WTC11 (cell line): ENCODE measurements around the gene RIPOR3. TPM values are rescaled to one million over a fixed set of nuclear protein-coding genes. Genes with fewer than 3 reads are reported as not detected.
"Not testable (repeated sequence)": the region's sequence is repeated elsewhere in the genome, so short reads cannot be mapped to it uniquely, and the experiment has no call there.

Experiments used
- ATAC-seq: fragments of 200-7000 bp; cut with Tn5 transposase; 2 replicates; pipeline ENCODE4 v1.10.0; 2021; ENCODE audit warnings: mild to moderate bottlenecking, moderate library complexity
- CTCF ChIA-PET: fragments of 300-600 bp; sonication (Branson Sonifier 250); formaldehyde crosslinking; loops from one replicate; lab custom pipeline; 2021; ENCODE audit warnings: antibody characterized with exemption; lab: Charles Lee
- POLR2A ChIA-PET: fragments of 350-600 bp; sonication (Branson Sonifier 250); formaldehyde crosslinking; loops from one replicate; lab custom pipeline; 2021; ENCODE audit warnings: antibody characterized with exemption; lab: Charles Lee
- DNase-seq: peaks from one replicate; pipeline ENCODE4 v3.0.0; 2021; ENCODE audit warnings: low spot score
- H3K27ac Mint-ChIP-seq: 2 replicates; pipeline ENCODE4 v1.8.0; 2021; ENCODE audit warnings: mixed read lengths
- H3K27me3 Mint-ChIP-seq: 2 replicates; pipeline ENCODE4 v1.8.0; 2021; ENCODE audit warnings: low read depth, mild to moderate bottlenecking, moderate library complexity, mixed read lengths
- H3K36me3 Mint-ChIP-seq: 2 replicates; pipeline ENCODE4 v1.8.0; 2021; ENCODE audit warnings: mixed read lengths
- H3K4me1 Mint-ChIP-seq: 2 replicates; pipeline ENCODE4 v1.8.0; 2022; ENCODE audit warnings: mixed read lengths
- H3K4me3 Mint-ChIP-seq: 2 replicates; pipeline ENCODE4 v1.8.0; 2021; ENCODE audit warnings: mild to moderate bottlenecking, moderate library complexity, mixed read lengths
- H3K9me3 Mint-ChIP-seq: 2 replicates; pipeline ENCODE4 v1.8.0; 2021; ENCODE audit warnings: mixed read lengths
- ATF3 ChIP-seq: sonication (generic); formaldehyde crosslinking; conservative IDR thresholded peaks from 2 replicates; pipeline ENCODE4 v1.8.1; 2022; ENCODE audit warnings: mild to moderate bottlenecking, missing genetic modification reagents
- ATF6 ChIP-seq: sonication (generic); formaldehyde crosslinking; IDR thresholded peaks from 2 replicates; pipeline ENCODE4 v1.8.1; 2023; ENCODE audit warnings: mild to moderate bottlenecking, missing genetic modification reagents
- CDX4 ChIP-seq: fragments of 250-450 bp; sonication (Bioruptor Pico); IDR thresholded peaks from 2 replicates; pipeline ENCODE4 v1.9.0; 2021; ENCODE audit warnings: moderate library complexity, mild to moderate bottlenecking, inconsistent platforms, borderline replicate concordance
- CREB1 ChIP-seq: sonication (generic); formaldehyde crosslinking; IDR thresholded peaks from 2 replicates; pipeline ENCODE4 v1.8.0; 2023; ENCODE audit warnings: mild to moderate bottlenecking, missing genetic modification reagents
- FOXJ3 ChIP-seq: sonication (generic); formaldehyde crosslinking; IDR thresholded peaks from 2 replicates; pipeline ENCODE4 v1.9.0; 2021; ENCODE audit warnings: missing genetic modification reagents, mild to moderate bottlenecking, borderline replicate concordance
- FOXP1 ChIP-seq: sonication (generic); formaldehyde crosslinking; IDR thresholded peaks from 2 replicates; pipeline ENCODE4 v1.8.0; 2022; ENCODE audit warnings: missing genetic modification reagents, mild to moderate bottlenecking, moderate library complexity, borderline replicate concordance
- JUN ChIP-seq: sonication (generic); formaldehyde crosslinking; IDR thresholded peaks from 2 replicates; pipeline ENCODE4 v1.8.0; 2023; ENCODE audit warnings: mild to moderate bottlenecking, missing genetic modification reagents
- MAX ChIP-seq: sonication (generic); formaldehyde crosslinking; IDR thresholded peaks from 2 replicates; pipeline ENCODE4 v1.8.0; 2022; ENCODE audit warnings: mild to moderate bottlenecking, missing genetic modification reagents
- NR3C1 ChIP-seq: sonication (generic); formaldehyde crosslinking; conservative IDR thresholded peaks from 2 replicates; pipeline ENCODE4 v1.8.1; 2023; ENCODE audit warnings: low read depth, mild to moderate bottlenecking, missing genetic modification reagents
- SMAD3 ChIP-seq: sonication (generic); formaldehyde crosslinking; IDR thresholded peaks from 2 replicates; pipeline ENCODE4 v1.8.0; 2022; ENCODE audit warnings: missing genetic modification reagents, mild to moderate bottlenecking, borderline replicate concordance
- SP1 ChIP-seq: sonication (generic); formaldehyde crosslinking; conservative IDR thresholded peaks from 2 replicates; pipeline ENCODE4 v1.8.1; 2022; ENCODE audit warnings: missing genetic modification reagents
- USF1 ChIP-seq: sonication (generic); formaldehyde crosslinking; IDR thresholded peaks from 2 replicates; pipeline ENCODE4 v1.8.0; 2022; ENCODE audit warnings: mild to moderate bottlenecking, missing genetic modification reagents
- ZNF232 ChIP-seq: sonication (generic); formaldehyde crosslinking; IDR thresholded peaks from 2 replicates; pipeline ENCODE4 v1.8.0; 2022; ENCODE audit warnings: mild to moderate bottlenecking, missing genetic modification reagents
- ZNF396 ChIP-seq: fragments of 250-450 bp; sonication (Bioruptor Pico); IDR thresholded peaks from 2 replicates; pipeline ENCODE4 v1.8.0; 2021; ENCODE audit warnings: mild to moderate bottlenecking, moderate library complexity, borderline replicate concordance
- ZNF416 ChIP-seq: fragments of 250-450 bp; sonication (Bioruptor Pico); IDR thresholded peaks from 2 replicates; pipeline ENCODE4 v1.9.0; 2021; ENCODE audit warnings: mild to moderate bottlenecking, inconsistent platforms
- ZNF423 ChIP-seq: fragments of 250-450 bp; sonication (Bioruptor Pico); IDR thresholded peaks from 2 replicates; pipeline ENCODE4 v2.1.2; 2022; ENCODE audit warnings: mild to moderate bottlenecking, moderate library complexity
- ZNF532 ChIP-seq: fragments of 250-450 bp; sonication (Bioruptor Pico); IDR thresholded peaks from 2 replicates; pipeline ENCODE4 v1.9.0; 2021; ENCODE audit warnings: mild to moderate bottlenecking, borderline replicate concordance
- total RNA-seq: library from RNA; stranded (reverse); gene quantifications from 3 replicates; pipeline ENCODE4 v1.2.3, GENCODE V29; 2021

The RIPOR3 gene
- total RNA-seq, 1 experiment from 2014 or later = 6.5 TPM

- H3K36me3 Mint-ChIP-seq = peaks cover 18% of the 10 kb centered on the region
- peak overlapping the region; percentile 41; the same call in 1 of the 2 replicates for H3K27ac Mint-ChIP-seq
- DNase-seq = no peak
- TF ChIP-seq SMAD3 (CRISPR knock-in tag) = no peak
- no peak for TF ChIP-seq CDX4
- TF ChIP-seq MAX = no peak
- no peak for TF ChIP-seq SP1 (CRISPR knock-in tag)
- no peak for TF ChIP-seq FOXJ3 (CRISPR knock-in tag)
- no peak for TF ChIP-seq ATF3
- TF ChIP-seq CREB1 = no peak
- TF ChIP-seq NR3C1 (CRISPR knock-in tag) = no peak
- TF ChIP-seq ATF6 (CRISPR knock-in tag) = no peak
- H3K4me3 Mint-ChIP-seq = no peak overlapping the region
- H3K27me3 Mint-ChIP-seq = no peaks in the 10 kb centered on the region
- ChIA-PET POLR2A (no interaction called here), CTCF (interaction anchor here (1.4 kb wide), 2 partner anchors 17 to 58 kb away, joined by 4 to 6 read pairs; no protein-coding TSS in a partner anchor)
- no peak for ATAC-seq
- H3K4me1 Mint-ChIP-seq = no peaks in the 10 kb centered on the region; the same call in 1 of the 2 replicates
- H3K9me3 Mint-ChIP-seq = no peaks in the 10 kb centered on the region
These were observed 119.9 kb downstream of the RIPOR3 start for GRCh38 chr20:50571466-50571865.

- no peaks in the 10 kb centered on the region; the same call in 1 of the 2 replicates for H3K4me1 Mint-ChIP-seq
- no peak for TF ChIP-seq ZNF396
- TF ChIP-seq ZNF416 (CRISPR knock-in tag) = no peak
- no peak for TF ChIP-seq FOXP1
- TF ChIP-seq ZNF423 (CRISPR knock-in tag) = no peak
- DNase-seq = peak; percentile 58
- no peaks in the 10 kb centered on the region for H3K9me3 Mint-ChIP-seq
- ATAC-seq = peak; percentile 98
- ChIA-PET CTCF (interaction anchor here (0.6 to 1.4 kb wide), 24 partner anchors 9 to 450 kb away, joined by 3 to 10 read pairs (median 4); partner anchors contain the start of gene PTPN1), POLR2A (no interaction called here)
- peaks cover 18% of the 10 kb centered on the region for H3K36me3 Mint-ChIP-seq
- peak overlapping the region; percentile 57; the same call in 1 of the 2 replicates for H3K27ac Mint-ChIP-seq
- no peaks in the 10 kb centered on the region for H3K27me3 Mint-ChIP-seq
- no peak overlapping the region for H3K4me3 Mint-ChIP-seq
These were observed 121.2 kb downstream of the RIPOR3 start for GRCh38 chr20:50569864-50570836.

GRCh38 chr20:50569487-50569863 is 121.9 kb downstream of the RIPOR3 start:
- DNase-seq, POLR2A ChIA-PET, H3K4me3 Mint-ChIP-seq, H3K27me3 Mint-ChIP-seq, H3K9me3 Mint-ChIP-seq, ATAC-seq, H3K4me1 Mint-ChIP-seq, CTCF ChIA-PET: not testable (repeated sequence)
- H3K36me3 Mint-ChIP-seq = peaks cover 15% of the 10 kb centered on the region
- H3K27ac Mint-ChIP-seq = 0 out of 2 replicates have a peak overlapping the region, but pooled peaks have one; percentile 45

GRCh38 chr20:50568549-50568942 is 122.8 kb downstream of the RIPOR3 start:
- H3K27me3 Mint-ChIP-seq = no peaks in the 10 kb centered on the region
- H3K4me3 Mint-ChIP-seq = no peak overlapping the region
- no peaks in the 10 kb centered on the region; the same call in 1 of the 2 replicates for H3K4me1 Mint-ChIP-seq
- peaks cover 12% of the 10 kb centered on the region for H3K36me3 Mint-ChIP-seq
- ATAC-seq (no peak), DNase-seq (no peak)
- CTCF ChIA-PET = interaction anchor here (1.0 kb wide), 1 partner anchor 220 kb away, joined by 3 read pairs; no protein-coding TSS in a partner anchor
- H3K27ac Mint-ChIP-seq = no peak overlapping the region
- TF ChIP-seq JUN (CRISPR knock-in tag) = no peak
- no peak for TF ChIP-seq ZNF232 (CRISPR knock-in tag)
- no peak for TF ChIP-seq USF1 (CRISPR knock-in tag)
- TF ChIP-seq ZNF532 (CRISPR knock-in tag) = no peak
- POLR2A ChIA-PET = no interaction called here
- H3K9me3 Mint-ChIP-seq = no peaks in the 10 kb centered on the region
